ENCODE results near the gene LDHAL6B. TPM values are rescaled to one million over a fixed set of nuclear protein-coding genes. Genes with fewer than 3 reads are reported as not detected.

Gene LDHAL6B
- total RNA-seq, 3 donors from 2014 or later, result not detected

DNA sequence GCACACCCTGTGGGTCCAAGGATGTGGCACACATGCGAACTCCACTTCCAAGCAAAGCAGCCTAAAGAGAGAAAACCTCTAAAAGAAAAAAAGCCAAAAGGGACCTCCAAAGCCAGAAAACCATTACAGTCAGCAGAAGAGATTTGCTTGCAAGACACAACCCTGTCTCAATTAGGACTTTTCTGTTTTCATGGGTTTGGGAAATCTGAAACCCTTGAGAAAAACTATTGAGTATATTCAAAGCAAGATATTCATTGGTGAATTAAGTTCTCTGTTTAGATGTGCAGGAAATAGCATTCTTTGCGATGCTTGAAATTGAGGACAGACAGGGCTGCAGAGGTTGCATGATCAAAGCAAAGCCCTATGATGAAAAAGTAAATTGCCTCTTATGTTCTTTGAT is 10.2 kb upstream of the LDHAL6B start:
- no peak for DNase-seq (ENCODE audit: low spot score in 2 of 2)
- H3K36me3 ChIP-seq, result no peaks in the 10 kb centered on the region
- H3K27me3 ChIP-seq, result no peaks in the 10 kb centered on the region
- no peaks in the 10 kb centered on the region for H3K4me1 ChIP-seq
- TF ChIP-seq, protein P1, sequence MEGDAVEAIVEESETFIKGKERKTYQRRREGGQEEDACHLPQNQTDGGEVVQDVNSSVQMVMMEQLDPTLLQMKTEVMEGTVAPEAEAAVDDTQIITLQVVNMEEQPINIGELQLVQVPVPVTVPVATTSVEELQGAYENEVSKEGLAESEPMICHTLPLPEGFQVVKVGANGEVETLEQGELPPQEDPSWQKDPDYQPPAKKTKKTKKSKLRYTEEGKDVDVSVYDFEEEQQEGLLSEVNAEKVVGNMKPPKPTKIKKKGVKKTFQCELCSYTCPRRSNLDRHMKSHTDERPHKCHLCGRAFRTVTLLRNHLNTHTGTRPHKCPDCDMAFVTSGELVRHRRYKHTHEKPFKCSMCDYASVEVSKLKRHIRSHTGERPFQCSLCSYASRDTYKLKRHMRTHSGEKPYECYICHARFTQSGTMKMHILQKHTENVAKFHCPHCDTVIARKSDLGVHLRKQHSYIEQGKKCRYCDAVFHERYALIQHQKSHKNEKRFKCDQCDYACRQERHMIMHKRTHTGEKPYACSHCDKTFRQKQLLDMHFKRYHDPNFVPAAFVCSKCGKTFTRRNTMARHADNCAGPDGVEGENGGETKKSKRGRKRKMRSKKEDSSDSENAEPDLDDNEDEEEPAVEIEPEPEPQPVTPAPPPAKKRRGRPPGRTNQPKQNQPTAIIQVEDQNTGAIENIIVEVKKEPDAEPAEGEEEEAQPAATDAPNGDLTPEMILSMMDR (IDR thresholded peaks at IDR 0.05), result no peak
- no peak for TF ChIP-seq POLR2AphosphoS5 (IDR thresholded peaks at IDR 0.05)
- no peak for TF ChIP-seq POLR2A (IDR thresholded peaks at IDR 0.05)
- intact Hi-C loops (cut with DNase I; ENCODE audit: low total_unique reads), result no loop called here
- H3K27ac ChIP-seq, result no peak overlapping the region
- no peak overlapping the region for H3K4me3 ChIP-seq
- H3K9me3 ChIP-seq, result no peaks in the 10 kb centered on the region

DNA sequence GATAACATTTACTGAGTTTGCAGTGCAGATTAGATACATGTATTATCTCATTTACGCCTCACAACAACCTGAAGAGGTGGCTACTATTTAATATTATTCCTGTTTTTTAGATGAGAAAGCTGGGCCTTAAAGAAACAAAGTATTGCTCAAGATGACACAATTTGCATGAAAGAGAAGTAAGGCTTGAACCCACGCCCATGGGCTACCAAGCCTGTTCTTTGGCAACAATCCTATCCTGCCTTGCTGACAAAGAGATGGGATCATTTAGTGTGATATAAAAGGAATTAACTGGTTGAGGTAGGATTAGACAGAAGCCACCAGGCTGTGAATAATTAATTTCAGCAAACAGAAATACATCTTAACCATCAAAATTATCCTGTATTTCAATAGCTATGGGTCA is 9.2 kb upstream of the LDHAL6B start:
- no peak for TF ChIP-seq POLR2AphosphoS5 (IDR thresholded peaks at IDR 0.05)
- TF ChIP-seq, protein P1 (IDR thresholded peaks at IDR 0.05), result no peak
- no peak for TF ChIP-seq POLR2A (IDR thresholded peaks at IDR 0.05)
- DNase-seq (ENCODE audit: low spot score in 2 of 2), result no peak
- Histone ChIP-seq H3K4me1 (no peaks in the 10 kb centered on the region), H3K36me3 (no peaks in the 10 kb centered on the region), H3K9me3 (no peaks in the 10 kb centered on the region), H3K4me3 (no peak overlapping the region), H3K27me3 (no peaks in the 10 kb centered on the region), H3K27ac (no peak overlapping the region)
- intact Hi-C loops (cut with DNase I; ENCODE audit: low total_unique reads), result no loop called here

DNA sequence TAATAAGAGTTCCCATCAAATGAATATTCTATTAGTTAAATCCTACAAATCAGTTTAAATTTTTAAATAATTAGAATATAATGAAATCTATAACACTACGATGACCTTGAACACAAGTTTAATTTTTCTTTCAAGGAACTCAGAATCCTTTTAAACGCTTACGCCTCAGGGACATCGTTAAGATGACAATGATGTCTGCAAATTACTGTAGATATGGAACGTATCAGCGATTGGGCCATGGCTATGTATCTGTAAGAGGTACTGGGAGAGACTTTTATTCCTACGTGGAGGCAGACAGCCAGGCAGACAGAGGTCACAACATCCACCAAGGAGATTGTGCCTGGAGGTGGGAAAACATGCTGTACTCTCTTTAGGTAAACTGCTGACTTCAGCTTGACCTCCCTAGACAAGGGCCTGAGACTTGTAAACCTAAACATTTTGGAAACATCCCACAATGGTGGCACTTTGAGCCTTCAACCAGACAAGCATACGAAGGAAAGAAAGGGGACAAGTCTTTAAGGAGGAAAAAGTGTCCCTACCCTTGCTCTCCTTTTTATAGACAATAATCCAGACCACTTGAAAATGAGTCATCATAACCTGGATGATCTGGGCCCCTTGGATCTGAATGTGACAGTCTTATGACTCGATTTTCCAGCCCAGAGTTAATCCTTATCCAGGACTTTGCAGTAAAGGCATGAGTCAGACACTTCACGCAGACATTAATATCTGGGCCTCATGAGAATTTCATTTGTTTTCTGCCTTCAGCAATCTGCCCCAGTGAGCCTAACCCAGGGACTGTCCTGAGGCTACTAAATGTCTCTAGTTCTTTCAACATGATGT is 6.8 kb upstream of the LDHAL6B start:
- Histone ChIP-seq H3K9me3 (no peaks in the 10 kb centered on the region), H3K36me3 (no peaks in the 10 kb centered on the region), H3K4me1 (no peaks in the 10 kb centered on the region), H3K4me3 (no peak overlapping the region), H3K27me3 (no peaks in the 10 kb centered on the region), H3K27ac (peak overlapping the region; percentile 60 to 64)
- intact Hi-C loops (cut with DNase I; ENCODE audit: low total_unique reads), result no loop called here
- DNase-seq (ENCODE audit: low spot score in 2 of 2), result no peak
- TF ChIP-seq, protein P1 (IDR thresholded peaks at IDR 0.05), result no peak

DNA sequence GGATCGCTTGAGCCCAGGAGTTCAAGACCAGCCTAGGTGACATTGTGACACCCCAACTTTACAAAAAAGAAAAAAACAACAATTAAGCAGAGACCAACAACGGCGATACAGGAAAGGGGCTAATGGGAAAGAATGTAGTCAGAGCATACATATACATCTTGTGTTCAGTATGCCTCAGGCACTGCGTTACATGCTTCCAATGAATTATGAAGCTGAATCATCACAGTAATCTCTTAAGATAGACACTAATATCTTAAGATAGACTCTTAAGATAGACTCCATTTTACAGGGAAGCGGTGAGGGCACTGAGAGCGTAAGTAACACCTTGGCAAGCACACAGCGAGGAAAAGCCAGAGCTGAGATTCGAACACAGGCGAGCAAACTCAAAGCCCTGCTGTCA is 6.1 kb upstream of the LDHAL6B start:
- intact Hi-C loops (cut with DNase I; ENCODE audit: low total_unique reads), result no loop called here
- no peaks in the 10 kb centered on the region for H3K4me1 ChIP-seq
- no peaks in the 10 kb centered on the region for H3K9me3 ChIP-seq
- H3K27me3 ChIP-seq, result no peaks in the 10 kb centered on the region
- TF ChIP-seq POLR2AphosphoS5 (IDR thresholded peaks at IDR 0.05) (no peak), POLR2A (IDR thresholded peaks at IDR 0.05) (no peak)
- TF ChIP-seq, protein P1 (IDR thresholded peaks at IDR 0.05), result no peak
- no peak overlapping the region for H3K4me3 ChIP-seq
- peak overlapping the region; percentile 60 to 64 for H3K27ac ChIP-seq
- no peak for DNase-seq (ENCODE audit: low spot score in 2 of 2)
- H3K36me3 ChIP-seq, result no peaks in the 10 kb centered on the region

DNA sequence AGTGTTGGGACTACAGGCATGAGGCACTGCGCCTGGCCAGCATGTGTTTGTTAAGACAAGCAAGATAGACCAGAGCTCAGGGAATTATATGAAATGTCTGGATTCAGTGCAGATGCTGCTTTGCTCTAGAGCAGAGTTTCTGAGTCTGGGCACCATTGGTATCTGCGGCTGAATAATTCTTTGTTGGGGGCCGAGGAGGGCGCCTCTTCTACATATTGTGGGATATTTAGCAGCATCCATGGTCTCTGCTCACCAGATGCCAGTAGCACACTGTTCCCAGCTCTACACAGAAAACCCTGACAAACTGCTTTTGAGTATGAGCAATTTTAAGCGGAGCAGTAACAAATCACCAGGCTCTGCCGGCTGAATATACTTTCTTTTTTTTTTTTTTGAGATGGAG is 3.6 kb upstream of the LDHAL6B start:
- Histone ChIP-seq H3K9me3 (no peaks in the 10 kb centered on the region), H3K4me1 (no peaks in the 10 kb centered on the region), H3K36me3 (no peaks in the 10 kb centered on the region), H3K4me3 (no peak overlapping the region), H3K27ac (no peak overlapping the region), H3K27me3 (no peaks in the 10 kb centered on the region)
- DNase-seq (ENCODE audit: low spot score in 2 of 2), result no peak
- TF ChIP-seq, protein P1 (IDR thresholded peaks at IDR 0.05), result no peak
- TF ChIP-seq POLR2A (IDR thresholded peaks at IDR 0.05) (no peak), POLR2AphosphoS5 (IDR thresholded peaks at IDR 0.05) (no peak)
- intact Hi-C loops (cut with DNase I; ENCODE audit: low total_unique reads), result no loop called here
